HG03520 (cell line): Measurements from ENCODE around the gene HYAL2.

Source experiments
- ATAC-seq: cut with Tn5 transposase; IDR thresholded peaks from one replicate; pipeline ENCODE4 v1.9.1; 2021; ENCODE audit warnings: mild to moderate bottlenecking, moderate library complexity; ENCODE audit not compliant: unreplicated experiment

HYAL2 gene

DNA sequence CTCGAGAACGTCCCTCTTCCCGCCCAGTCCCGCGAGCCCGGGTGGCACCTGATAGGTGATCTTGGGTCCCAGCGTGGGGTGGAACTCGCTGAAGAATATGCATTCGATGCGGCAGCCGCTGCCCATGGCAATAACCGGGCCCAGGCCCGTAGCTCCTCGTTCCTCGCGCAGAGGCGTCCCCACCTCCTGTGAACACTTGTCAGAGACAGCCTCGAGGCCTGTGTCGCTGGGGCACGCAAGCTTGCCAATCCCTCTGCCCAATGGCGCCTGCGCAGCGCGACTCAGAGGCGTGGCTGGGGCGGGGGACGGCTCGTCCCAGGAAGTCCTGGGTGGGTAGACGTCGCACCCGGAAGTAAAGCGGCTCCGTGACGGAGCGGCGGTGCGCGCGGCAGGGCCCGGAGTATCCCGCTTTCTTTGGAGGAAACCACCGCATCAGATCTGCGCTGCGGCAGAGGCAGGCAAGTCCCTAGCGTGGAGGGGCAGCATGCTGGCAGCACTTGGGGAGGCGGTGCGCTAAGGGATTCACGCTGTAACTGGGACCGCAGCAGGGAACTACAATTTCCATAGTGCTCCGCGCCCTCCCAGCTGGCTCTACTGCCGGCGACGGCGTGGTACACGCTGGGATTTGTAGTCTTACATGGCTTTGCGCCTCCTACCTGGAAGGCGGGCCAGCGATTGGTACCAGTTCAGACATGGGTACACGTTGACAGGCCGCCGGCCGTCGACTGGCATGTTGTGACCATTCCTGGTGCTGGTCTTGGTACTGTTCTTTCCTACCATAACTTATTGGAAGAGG is 28.2 kb upstream of the HYAL2 start, which contains the start of the genes CYB561D2 and NPRL2:
Gene CYB561D2 (plus strand): TSS at position 336 of the 796 bp plus-strand sequence. CDS start 572 bp downstream, outside the sequence.
Gene NPRL2 (minus strand): TSS at position 249 of the 796 bp plus-strand sequence. CDS start 123 bp downstream, at position 126.
- ATAC-seq, result peak; percentile 81

DNA sequence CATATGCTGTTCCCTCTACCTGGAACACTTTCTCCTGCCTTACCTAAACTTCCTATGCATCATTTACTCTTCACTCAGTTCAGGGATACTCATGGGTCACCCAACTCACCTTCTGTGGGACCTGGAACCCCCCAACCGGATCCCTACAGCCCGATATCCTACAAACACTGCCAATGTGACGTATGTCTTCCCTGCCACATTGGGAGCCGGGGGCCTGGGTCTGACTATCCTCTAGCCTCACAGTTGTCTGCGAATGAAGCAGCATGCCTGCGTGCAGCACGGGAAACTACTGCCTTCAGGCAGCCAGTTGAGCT is 27.6 kb upstream of the HYAL2 start:
- no peak for ATAC-seq

DNA sequence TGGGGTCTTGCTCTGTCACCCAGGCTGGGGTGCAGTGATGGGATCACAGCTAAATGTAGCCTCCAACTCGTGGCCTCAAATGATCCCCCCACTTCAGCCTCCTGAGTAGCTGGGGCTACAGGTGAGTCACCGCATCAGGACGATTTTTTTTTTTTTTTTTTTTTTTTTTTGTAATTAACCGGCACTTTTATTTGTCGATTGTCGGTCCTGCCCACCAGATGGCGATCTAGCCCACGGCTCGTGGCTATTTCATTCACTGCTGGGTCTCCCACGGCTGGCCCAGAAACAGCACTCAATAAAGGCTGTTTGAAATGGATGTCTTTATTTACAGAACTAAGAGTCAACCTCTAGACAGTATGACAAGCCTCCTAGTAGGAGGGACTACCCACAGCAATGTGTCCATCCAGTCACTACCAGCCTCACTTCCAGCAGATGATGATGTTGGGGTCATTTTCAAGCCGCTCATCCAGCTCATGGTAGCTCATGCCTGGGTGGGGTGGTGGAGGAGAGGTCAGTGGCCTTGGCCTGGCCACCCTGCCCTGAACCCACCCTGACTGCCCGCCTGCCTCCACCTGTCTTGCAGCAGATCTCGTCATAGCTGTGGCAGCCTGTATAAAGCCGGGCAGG is 24.8 kb upstream of the HYAL2 start:
- no peak for ATAC-seq

DNA sequence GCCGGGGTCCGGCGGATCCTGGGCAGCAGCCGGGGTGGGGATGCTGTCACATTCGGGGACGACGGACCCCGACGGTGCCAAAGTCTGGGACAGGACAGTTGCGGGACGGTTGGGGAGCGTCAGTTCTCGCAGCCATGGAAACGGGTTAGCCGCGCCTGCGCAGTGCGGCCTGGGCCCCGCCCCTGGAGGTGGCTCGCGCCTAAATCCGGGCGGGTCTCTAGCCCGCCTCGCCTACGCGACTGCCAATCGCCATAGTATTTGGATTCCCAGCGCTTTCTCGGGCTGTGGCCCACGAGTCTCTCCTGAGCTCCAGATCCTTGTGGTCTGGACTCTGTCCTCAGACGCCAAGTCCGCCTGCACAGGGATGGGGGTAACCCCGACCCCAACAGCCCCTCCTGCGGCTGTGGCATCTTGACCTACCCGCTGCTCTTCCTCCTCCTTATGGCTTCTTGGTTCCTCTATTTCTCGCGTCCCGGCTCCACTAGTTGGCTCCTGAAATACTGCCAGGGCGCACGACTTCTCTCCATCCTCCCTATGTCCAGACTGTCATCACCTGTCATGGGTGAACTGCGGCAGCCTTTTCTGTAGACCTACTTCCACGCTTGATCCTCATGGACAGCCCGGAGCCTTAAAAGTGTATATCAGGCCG is 23.2 kb upstream of the HYAL2 start, which contains the start of gene ZMYND10:
Gene ZMYND10 (minus strand): TSS at position 147 of the 649 bp plus-strand sequence. CDS start 153 bp downstream, outside the sequence.
- ATAC-seq, result no peak

DNA sequence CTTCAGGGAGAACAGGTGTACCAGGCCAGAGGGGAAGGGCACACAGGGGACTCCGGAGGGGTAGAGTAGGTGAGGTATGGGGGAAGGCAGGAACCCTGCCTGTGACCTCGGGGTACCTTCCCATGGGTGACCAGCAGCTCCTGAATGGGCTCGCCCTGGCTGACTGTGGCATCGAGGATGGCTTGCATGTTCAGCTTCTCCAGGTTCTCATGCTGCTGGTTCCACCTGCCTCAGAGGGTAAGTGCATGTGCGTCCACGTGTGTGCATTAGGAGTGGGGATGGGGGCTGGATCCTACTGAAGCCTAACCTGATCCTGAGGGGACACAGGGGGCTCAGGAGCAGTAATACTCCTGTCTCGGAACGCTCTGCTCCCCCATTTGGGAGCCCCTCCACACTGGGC is 22.5 kb upstream of the HYAL2 start:
- ATAC-seq, result no peak

DNA sequence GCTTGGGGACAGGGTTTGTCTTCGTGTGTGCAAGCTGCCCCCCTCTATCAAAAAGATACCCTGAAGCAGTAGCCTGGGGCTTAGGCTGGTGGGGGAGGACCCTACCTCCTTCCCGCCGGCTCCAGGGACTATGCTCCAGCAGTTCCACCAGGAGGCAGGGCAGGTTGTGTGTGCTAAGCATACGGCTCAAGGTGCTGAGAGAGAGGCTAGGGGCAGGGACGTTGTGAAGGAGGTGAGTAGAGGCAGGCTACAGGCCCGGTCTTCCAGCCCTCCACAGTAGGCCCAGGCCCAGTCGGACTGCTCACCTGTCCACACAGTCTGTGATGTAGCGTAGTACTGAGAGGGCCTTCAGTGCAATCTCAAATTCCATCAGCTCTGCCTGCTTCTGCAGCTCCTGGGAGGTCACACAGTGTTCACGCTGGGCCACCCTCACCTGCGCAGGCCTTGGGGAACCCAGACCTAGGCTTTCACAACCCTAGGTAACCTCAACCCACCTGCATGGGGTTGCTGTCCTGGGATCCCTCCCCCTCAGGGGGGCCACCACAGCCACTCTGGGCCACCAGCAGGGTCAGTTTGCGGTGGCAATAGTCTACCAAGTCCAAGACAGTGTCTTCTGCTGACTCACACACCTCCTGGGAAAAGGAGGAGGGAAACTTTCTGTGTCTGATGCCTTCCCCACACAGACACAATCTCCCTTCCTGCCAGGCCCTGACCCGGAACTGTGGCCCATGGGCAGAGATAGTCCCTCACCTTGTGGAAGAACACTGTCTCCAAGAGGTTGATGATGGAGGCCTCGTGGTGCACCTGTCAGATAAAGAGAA is 20.5 kb upstream of the HYAL2 start:
- ATAC-seq, result no peak

DNA sequence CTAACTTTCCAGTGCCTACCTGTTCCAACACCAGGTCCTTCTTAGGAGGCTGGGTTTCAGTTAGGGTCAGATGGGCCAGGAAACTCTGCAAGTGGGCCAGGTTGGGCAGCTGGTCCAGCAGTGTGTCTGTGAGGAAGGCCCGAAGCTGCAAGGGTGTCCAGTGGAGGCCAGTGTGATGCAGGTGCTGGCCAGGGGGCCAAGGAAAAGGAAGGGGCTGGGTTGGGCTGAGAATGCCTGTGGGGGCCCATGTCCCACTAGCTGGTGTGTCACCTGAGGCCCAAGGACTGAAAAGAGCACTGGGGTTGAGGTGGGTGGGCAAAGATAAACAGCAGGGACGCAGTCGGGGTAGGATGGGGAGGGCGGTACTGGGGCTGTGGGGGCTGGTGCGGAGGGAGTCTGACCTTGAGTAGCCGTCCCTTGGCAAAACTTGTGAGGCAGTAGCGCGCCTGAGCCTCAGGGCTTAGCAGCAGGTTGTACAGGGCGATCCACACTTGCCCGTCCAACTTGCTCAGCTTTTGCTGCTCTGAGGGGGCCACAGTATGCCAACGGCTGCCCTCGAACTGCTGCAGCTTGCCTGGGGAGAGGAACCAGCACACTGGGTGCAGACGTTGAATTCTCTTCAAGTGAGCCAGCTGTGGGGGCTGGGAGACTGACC is 19.6 kb upstream of the HYAL2 start:
- no peak for ATAC-seq

DNA sequence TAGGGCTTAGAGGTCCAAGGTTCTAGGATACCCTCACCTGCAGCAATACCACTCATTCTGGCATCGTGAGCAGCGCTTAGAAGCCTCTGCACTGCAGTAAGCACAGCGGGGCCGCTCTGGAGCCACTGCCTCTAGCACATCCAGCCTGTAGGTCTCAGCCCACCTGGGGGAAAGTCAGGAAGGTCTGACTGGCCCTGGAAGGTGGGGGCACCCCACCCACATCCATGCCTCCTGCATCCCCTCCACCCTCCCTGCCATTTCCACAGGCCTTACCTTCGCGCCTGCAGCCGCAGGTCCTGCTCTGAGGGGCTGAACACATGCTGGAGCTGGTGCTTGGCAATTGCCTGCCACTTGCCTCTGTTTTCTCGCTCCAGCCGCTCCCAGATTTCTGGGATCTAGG is 19.0 kb upstream of the HYAL2 start:
- no peak for ATAC-seq

DNA sequence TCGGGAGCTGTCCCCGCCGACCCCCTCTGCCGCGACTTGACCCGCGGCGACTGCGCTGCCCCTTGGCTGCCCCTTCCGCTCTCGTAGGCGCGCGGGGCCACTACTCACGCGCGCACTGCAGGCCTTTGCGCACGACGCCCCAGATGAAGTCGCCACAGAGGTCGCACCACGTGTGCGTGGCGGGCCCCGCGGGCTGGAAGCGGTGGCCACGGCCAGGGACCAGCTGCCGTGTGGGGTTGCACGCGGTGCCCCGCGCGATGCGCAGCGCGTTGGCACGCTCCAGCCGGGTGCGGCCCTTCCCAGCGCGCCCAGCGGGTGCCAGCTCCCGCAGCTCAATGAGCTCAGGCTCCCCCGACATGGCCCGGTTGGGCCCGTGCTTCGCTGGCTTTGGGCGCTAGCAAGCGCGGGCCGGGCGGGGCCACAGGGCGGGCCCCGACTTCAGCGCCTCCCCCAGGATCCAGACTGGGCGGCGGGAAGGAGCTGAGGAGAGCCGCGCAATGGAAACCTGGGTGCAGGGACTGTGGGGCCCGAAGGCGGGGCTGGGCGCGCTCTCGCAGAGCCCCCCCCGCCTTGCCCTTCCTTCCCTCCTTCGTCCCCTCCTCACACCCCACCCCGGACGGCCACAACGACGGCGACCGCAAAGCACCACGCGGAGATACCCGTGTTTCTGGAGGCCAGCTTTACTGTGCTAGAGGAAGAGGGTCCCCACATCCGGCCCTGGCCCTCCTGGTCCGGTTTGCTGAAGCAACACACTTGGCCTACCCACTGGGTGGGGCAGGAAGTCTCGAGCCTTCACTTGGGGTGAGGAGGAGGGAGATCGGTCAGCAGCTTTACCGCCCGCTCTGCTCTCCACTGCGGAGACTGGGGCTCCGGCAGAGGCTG is 18.1 kb upstream of the HYAL2 start, which contains the start of gene RASSF1:
Gene RASSF1 (minus strand): TSS at position 389 of the 882 bp plus-strand sequence. CDS start 31 bp downstream, at position 358.
- ATAC-seq, result no peak

DNA sequence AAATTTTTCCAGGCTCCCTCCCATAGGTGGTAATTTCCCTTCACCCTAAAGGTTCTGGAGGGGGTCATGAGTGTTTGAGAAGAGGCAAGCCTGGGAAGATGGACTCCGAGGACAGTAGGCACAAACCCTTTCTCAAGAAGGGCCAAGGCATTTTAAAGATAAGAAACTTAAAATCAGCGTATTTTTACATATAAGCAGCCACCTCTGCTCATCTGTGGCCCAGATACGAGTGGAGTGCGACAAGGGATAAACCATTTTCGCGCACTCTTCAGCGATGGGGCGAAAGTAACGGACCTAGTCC is 17.6 kb upstream of the HYAL2 start:
- ATAC-seq, result no peak

DNA sequence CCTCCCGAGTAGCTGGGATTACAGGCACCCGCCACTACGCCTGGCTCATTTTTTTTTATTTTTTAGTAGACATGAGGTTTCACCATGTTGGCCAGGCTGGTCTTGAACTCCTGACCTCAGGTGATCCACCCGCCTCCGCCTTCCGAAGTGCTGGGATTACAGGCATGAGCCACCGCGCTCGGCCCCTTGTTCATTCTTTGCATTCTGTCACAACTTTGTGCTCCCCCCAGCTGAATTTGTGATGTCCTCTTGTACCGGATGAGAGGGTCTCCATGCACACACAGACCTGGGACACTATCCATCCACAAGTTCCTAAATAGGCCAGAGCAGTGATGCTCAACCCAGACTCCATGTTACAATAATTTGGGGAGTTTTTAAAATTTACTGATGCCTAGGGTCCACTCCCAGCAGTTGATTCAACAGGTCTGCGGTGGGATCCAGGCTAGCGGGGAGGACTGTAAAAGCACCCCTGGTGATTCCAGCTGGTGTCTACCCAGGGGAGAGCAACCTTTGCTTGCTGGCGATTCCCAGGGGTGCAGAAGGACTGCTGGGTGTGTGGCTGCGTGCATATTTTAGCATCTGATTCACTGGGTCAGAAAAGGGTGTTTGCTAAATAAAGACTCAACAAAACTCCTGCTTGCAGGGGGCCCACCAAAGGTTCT is 17.1 kb upstream of the HYAL2 start:
- no peak for ATAC-seq

DNA sequence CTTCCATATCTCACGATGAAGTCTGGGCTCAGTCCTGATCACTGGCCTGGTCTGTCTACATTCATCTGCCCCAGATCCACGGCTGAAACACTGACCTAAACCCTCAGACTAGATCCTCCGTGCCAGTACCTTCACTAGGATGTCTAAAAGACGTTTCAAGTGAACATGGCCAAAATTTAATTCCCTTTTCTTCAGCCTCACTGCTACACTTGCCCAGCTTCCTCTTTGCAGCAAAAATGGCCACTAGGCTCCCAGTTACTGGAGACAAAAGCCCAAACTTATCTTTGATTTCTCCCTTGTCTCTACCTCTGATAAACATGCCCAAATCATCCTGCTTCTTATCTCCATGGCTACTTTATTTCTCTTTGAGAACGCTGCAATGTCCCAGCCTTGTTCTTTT is 16.4 kb upstream of the HYAL2 start:
- ATAC-seq, result no peak

DNA sequence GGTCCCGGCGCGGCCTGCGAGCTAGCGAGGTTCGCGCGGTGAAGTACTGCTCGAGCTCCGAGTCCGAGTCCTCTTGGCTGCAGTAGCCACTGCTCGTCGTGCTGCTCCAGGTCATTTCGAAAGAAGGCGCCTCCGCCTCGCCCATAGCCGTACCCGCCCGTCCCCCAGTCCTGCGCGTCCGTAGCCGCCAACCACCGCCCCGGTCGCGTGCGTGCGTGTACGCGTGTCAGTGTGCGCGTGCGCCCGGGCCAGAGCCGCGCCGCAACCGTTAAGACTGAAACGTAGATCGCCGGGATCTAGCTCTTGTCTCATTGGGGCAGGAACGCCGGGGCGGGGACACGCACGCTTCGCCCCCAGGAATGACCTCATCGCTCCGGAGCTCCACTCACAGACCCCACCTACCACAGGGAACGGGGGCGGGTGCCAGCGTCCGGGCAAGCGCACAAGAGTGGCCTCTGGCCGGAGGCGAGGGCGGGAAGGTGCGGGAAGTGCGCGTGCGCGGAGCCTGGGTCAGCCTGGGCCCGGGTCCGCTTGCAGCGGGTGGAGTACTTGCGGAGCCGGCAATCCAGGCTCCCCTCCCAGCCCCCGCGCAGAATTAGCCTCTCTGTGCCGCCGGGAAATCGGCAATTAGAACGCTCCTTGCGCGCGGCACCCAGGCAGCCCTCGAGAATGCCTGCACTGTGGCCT is 14.8 kb upstream of the HYAL2 start:
- ATAC-seq, result peak; percentile 67

DNA sequence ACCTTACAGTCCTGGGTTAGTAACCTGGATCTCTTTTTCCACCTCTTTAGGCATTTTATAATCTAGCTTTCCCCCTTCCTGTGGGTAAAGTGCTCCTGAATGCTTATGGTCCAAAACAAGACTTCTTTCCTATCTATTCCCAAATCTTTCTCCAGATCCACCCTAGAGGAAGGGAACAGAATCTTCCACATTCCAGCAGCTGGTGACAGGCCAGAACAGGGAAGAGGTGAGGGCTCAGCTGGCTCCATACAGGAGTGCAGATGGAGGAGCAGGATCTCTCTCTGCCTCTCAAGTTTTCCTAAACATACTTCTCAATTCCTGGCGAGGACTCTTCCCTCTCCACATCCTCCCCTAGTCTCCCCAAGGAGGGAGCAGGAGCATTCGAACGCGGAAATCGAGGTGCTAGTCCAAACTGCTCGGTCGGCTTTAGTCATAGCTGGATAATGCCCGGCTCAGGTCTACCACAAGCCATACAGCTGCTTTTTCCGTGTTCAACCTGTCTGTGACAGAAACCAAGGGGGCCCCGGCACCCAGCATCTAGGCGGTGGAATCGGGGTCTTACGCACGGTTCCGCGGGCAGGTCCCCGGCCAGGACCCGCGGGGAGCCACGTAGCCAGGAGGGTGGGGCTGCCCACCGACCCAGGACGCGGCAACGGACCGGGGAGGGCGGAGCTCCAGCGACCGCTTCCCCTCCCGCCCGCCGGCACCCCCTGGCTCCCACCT is 14.1 kb upstream of the HYAL2 start:
- ATAC-seq, result peak; percentile 28

DNA sequence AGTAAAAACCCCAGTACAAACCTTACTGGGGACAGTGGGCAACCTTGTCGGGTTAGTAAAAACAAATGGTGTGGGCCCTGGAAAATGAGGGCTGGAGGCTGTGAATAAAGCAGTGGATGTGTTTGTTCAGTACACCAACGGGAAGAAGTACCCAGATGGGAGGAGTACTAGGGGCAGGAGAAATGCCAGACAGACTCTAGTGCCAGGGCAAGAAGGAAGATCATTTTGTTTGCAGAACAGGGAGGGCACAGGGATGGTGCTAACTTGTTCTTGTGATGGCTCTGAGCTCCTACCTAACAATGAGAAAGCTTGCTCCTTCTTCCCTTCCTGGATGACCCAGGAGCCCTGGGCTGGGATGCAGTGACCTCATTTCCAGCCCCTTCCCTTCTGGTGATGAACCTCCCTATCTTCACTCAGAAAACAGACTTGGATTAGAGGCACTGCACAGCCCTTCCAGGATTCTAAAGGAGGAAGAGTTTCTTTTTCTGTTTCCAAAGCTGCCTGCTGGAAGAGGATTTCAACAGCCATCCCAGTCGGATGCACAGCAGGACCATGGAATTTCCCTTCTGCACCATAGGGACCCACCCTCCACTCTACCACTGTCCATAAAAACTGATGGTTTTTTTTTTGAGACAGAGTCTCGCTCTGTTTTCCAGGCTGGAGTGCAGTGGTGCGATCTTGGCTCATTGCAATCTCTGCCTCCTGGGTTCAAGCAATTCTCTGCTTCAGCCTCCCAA is 12.0 kb upstream of the HYAL2 start:
- ATAC-seq, result no peak

DNA sequence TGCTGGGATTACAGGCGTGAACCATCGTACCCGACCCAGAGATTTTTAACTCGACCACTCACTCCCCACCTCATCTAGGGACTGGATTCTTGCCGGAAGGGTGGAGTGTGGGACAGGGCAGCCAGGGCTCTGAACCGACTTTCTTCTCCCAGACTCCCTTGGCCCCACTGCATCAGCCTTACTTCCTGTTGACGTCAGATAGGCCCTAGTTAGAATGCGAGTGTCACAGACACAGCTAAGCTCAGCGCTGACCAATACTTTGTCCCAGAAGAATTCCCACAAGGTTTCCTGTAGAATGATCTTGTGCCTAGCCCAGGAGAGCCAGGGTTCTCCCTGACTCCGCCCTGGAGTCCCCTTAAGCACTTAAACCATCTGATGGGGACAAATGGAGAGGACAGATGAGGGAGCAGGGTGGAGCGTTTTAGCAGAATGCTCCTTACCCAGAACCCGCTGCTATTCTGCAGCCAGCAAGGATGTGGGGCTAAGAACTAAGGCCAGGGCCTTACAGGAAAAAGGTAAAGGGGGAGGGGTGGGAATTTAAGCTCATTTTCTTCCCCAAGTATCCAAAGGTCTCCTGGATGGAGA is 11.3 kb upstream of the HYAL2 start:
- ATAC-seq, result no peak
